CD4-positive, alpha-beta T cell treated with Interleukin-17A for 1 hour (primary cell): Measurements from ENCODE around the gene UTS2.
A peak's percentile ranks its signal among the peaks of the same experiment; 100 is the strongest.

Source experiments
- DNase-seq: peaks from one replicate; pipeline ENCODE4 v3.0.0-alpha.2; 2020

Gene UTS2, protein sequence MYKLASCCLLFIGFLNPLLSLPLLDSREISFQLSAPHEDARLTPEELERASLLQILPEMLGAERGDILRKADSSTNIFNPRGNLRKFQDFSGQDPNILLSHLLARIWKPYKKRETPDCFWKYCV

DNA sequence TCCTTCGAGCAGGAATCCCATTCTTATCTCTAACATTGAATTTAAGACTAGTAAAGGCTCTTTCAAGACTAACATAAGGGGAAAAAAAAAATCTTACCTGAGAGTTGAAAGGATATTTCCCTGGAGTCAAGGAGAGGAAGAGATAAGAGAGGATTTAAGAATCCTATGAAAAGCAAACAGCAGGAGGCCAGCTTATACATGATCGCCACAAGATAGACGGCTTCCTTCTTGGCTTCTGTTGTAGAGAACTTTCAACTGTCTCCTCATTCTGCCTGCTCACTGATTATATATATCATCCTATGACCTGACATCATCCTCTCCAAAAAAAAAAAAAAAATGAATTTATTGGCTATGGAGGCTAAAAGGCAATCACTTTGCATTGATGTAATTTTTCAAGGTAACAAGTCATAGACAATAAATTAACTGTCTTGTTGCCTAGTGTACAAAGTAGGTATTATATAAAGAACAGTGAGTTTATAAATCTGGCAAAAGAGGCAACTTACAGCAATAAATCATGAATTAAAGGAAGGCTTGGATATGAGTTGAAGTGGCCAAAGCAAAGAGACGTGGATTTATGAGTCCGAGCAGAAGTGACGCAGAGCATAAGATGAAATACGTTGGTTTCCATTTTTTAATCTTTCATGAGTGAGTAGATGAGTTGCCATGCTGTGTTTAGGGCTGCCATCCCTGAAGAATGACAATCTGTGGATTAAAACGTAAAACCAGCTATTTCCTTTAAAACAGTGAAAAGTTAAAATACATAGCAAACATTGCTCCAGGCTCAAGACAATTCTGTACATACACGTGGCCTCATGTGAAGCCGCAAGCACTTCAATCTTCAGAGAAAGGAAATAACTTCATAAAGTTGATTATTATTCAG lies at the start of gene UTS2:
Gene UTS2 (minus strand): TSS at position 262 of the 880 bp plus-strand sequence. CDS start 62 bp downstream, at position 200.
- DNase-seq: no peak

DNA sequence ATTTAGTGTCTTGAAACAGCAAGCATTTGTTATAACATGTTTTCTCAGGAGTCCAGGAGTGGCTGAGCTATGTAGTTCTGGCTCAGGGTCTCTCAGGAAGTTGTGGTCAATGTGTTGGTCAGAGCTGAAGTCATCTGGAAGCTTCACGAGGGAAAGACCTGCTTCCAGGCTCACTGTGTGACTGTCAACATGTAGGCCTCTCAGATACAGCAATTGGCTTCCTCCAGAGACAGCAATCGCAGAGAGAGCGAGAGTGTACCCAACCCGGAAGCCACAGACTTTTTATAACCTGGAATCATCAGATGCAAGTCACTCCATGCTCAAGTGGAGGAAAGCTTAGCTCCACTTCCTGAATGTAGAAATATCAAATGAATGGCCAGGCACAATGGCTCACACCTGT lies 46.9 kb upstream of the UTS2 start:
- DNase-seq: no peak

DNA sequence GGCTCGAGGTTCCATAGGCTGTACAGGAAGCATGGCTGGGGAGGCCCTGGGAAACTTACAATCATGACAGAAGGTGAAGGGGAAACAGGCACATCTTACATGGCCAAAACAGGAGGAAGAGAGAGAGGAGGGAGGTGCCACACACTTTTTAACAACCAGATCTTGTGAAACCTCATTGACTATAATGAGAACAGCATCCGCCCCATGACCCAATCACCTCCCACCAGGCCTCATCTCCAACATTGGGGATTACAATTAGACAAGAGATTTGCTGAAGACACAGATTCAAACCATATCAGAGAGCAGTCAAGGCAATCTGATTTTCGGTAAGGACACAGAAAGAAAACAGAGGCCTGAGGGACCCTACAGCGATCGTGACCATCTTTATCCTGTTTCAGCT lies 46.1 kb upstream of the UTS2 start:
- peak; percentile 16 for DNase-seq

- no peak for DNase-seq
Measured at GRCh38 chr1:7896994-7897393, 44.1 kb upstream of the UTS2 start.

- no peak for DNase-seq
Measured at GRCh38 chr1:7893529-7894180, 40.8 kb upstream of the UTS2 start.

DNA sequence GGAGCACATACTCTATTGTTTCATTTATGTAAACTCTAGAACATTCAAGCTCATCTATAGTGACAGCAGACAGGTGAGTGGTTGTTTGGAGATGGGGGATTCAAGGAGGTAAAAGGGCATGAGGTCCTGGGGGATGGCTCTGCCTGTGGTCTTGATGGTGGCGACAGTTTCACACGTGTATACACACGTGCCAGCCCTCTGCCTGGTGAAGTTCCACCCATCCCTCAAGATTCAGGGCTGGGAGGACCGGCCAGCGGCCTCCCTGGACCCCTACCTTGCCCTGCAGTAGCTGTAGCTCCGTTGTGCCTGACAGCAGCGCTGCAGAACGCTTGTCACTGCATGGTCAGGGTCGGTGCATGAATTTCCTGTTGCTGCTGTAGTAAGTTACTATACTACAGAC lies 38.9 kb upstream of the UTS2 start:
- DNase-seq: no peak

- no peak for DNase-seq
Measured at GRCh38 chr1:7890853-7891252, 38.0 kb upstream of the UTS2 start.

- DNase-seq: no peak
Measured at GRCh38 chr1:7888248-7889081, 35.6 kb upstream of the UTS2 start.

- DNase-seq: no peak
Measured at GRCh38 chr1:7886405-7886745, 33.5 kb upstream of the UTS2 start.

- no peak for DNase-seq
Measured at GRCh38 chr1:7885513-7886404, 32.9 kb upstream of the UTS2 start.

DNA sequence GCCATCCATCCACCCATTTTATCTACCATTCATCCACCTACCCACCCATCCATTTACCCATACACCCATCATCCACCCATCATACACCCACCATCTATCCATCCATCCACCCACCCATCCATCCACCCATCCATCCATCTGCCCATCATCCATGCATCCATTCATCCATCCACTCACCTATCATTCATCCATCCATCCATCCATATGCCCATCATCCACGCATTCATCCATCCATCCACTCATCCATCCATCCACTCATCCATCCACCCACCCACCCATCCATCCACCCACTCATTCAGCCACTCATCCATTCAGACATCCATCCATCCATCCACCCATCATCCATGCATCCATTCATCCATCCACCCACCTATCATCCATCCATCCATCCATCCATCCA lies 31.9 kb upstream of the UTS2 start:
- DNase-seq: no peak

GRCh38 chr1:7879228-7879627 lies 26.4 kb upstream of the UTS2 start:
- DNase-seq: no peak

DNA sequence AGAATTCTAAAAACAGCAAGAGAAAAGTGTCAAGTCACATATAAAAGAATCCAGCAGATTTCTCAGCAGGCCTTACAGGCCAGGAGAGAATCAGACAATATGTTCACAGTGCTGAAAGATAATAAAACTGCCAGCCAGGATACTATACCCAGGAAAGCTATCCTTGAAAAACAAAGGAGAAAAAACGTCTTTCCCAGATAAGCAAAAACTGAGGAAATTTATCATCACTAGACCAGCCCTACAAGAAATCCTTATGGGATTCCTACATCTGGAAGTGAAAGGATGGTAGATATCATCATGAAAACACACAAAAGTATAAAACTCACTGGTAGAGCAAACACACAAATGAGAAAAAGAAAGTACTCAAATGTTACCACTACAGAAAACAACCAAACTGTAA lies 25.2 kb upstream of the UTS2 start:
- no peak for DNase-seq

GRCh38 chr1:7873801-7874795 lies 21.2 kb upstream of the UTS2 start:
- no peak for DNase-seq

- no peak for DNase-seq
Measured at GRCh38 chr1:7871136-7871535, 18.3 kb upstream of the UTS2 start.

DNA sequence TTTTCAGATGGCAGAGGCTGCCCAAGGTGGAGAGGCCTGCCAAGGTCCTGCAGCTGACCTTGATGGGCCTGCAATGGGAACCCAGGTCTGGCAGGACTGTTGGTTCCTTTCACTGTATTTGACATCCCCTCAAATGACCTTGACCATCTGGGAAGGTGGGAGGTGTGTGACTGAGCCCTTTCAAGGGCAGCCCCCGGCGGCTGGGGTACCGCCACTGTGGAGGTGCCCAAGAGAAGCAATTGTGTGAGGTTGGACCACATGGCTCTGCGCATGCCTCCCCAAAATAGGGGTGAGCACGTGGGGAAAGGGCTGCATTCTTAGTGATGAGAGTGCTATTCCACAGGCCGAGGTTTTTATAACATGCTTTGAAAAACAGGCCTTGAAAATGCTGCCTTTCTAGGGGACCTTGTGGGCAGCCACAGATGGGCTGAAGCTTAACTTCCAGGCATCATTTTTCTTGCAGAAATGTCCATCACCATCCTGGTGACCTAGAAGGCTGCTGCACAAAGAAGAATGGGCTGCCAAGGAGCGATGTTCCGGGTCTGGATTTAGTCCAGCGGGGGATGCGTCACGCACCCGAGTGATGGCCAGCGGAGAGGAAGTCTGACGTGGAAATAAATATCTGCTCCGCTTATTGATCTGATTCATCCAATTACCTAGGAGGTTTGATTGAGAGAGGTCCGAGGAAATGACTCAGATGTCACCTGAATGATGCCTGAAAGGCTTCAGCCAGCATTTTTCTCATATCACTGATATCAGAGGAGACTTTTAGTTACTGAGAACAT lies 16.5 kb upstream of the UTS2 start:
- DNase-seq: no peak

DNA sequence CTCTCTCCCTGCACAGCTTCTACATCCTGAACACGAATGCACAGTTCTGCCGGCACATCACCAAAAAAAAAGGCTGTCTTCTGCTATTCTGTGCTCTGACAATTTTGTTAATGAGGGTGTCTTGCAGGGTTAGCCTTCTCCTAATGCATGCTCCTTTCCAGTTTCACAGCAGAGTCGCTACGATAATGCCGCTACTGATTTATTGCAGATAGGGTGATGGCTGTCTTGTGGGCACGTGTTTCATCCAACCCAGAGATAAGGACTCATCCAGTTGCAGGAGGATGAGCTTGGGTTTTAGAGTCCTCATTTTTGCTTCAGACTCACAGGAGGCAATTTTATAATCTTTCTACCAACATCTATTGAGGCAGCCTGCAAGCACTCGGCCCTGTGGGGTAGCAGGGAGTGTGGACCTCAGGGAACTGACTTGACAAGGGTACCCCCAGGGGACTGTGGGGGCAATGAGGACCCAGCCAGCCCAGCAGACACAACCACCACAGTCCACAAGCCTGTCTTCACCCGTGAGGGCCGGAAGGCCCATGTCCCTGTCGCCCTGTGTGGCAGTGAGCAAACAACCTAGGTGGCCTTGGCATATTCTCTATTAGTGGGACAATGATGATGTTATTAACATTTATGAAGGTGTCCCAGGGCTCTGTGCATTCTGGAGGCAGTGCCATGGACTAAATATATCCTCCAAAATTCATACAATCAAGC lies 15.4 kb upstream of the UTS2 start:
- DNase-seq: no peak

DNA sequence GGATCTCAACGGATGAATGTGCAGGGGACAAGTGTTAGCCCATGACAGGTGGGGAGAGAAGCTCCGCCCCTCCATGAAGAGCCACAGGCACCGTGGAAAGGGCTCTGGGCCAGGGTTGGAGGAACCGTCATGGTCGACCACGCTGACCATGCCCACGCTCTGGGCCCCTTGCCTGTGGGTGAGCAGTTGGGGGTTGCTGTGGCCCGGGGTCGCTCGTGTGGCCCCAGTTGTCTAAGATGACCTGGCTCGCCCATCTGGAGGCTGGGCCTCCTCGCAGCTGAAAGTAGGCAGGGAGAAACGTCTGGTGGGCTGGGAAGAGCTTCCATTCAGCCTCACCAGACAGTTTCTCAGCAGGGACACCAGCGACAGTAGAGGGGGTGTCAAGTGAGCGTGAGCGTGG lies 13.1 kb upstream of the UTS2 start:
- no peak for DNase-seq

- DNase-seq: no peak
Measured at GRCh38 chr1:7863756-7864328, 11.0 kb upstream of the UTS2 start.
